Colon (tissue), 2 donors: Measurements from ENCODE around the gene SYTL1.

Experiments used
- FAIRE-seq: peaks from 2 replicates; lab custom pipeline; 2012; peaks lifted over from hg19 to GRCh38; lab: Jason Lieb, UNC
- donor health status: control.
- donor health status: control.

The SYTL1 gene

GRCh38 chr1:27364696-27365371, 23.0 kb downstream of the SYTL1 start:
- no peak for FAIRE-seq

GRCh38 chr1:27365372-27366112, 23.7 kb downstream of the SYTL1 start:
- no peak for FAIRE-seq

GRCh38 chr1:27366113-27366410, 24.2 kb downstream of the SYTL1 start:
- FAIRE-seq, result no peak

GRCh38 chr1:27366411-27367159, 24.8 kb downstream of the SYTL1 start, which contains the start of gene MAP3K6:
Gene MAP3K6 (minus strand): TSS chr1:27366961. CDS start chr1:27366597, 364 bp downstream.
- FAIRE-seq, result no peak

- no peak for FAIRE-seq
Measured at GRCh38 chr1:27367160-27367650, 25.4 kb downstream of the SYTL1 start.

- no peak for FAIRE-seq
Measured at GRCh38 chr1:27368869-27369582, 27.2 kb downstream of the SYTL1 start.

- FAIRE-seq, result no peak
Measured at GRCh38 chr1:27372022-27372807, 30.4 kb downstream of the SYTL1 start.

- no peak for FAIRE-seq
Measured at GRCh38 chr1:27372808-27373690, 31.2 kb downstream of the SYTL1 start.

GRCh38 chr1:27374362-27375086, 32.7 kb downstream of the SYTL1 start, which contains the start of gene FCN3:
Gene FCN3 (minus strand): TSS chr1:27374824. CDS start chr1:27374818, 6 bp downstream.
- no peak for FAIRE-seq

GRCh38 chr1:27377760-27378495, 36.1 kb downstream of the SYTL1 start:
- FAIRE-seq, result no peak

GRCh38 chr1:27379564-27380122, 37.8 kb downstream of the SYTL1 start:
- FAIRE-seq, result no peak

- FAIRE-seq, result no peak
Measured at GRCh38 chr1:27380224-27380623, 38.4 kb downstream of the SYTL1 start.

GRCh38 chr1:27380766-27381733, 39.2 kb downstream of the SYTL1 start:
- FAIRE-seq, result no peak

- no peak for FAIRE-seq
Measured at GRCh38 chr1:27381969-27382762, 40.3 kb downstream of the SYTL1 start.

- no peak for FAIRE-seq
Measured at GRCh38 chr1:27383039-27383605, 41.3 kb downstream of the SYTL1 start, which contains the start of gene CD164L2. Gene CD164L2 (minus strand): TSS chr1:27383333. CDS start chr1:27383239, 94 bp downstream.

GRCh38 chr1:27383661-27384060, 41.8 kb downstream of the SYTL1 start:
- FAIRE-seq, result no peak
